ENCODE results near the gene LYZL1. TPM values are rescaled to one million over a fixed set of nuclear protein-coding genes. Genes with fewer than 3 reads are reported as not detected.
"Not testable (repeated sequence)": the region's sequence is repeated elsewhere in the genome, so short reads cannot be mapped to it uniquely, and the experiment has no call there.

The LYZL1 gene
- total RNA-seq, 4 donors from 2014 or later = not detected

DNA sequence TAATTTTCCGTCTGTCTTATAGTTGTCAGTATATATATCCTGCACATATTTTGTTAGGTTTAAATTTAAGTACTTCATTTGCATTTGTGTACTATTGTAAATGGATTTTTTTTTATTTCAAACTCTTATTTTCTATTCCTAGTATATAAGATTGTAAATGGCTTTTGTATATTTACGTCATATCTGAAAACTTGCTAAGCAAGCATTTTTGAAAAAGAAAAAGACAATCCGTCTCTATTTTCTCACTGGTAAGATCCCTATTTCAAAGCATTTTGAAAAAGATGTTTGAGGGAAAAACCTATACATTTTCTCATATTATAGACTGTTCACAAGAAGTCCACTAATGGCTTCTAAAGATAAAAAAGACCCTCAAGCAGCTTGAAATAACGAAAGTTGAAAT lies 1.2 kb upstream of the LYZL1 start:
- no peak for TF ChIP-seq CTCF (IDR thresholded peaks at IDR 0.05)
- DNase-seq (ENCODE audit: low spot score) = no peak
- ATAC-seq (ENCODE audit: low FRiP score) = no peak

DNA sequence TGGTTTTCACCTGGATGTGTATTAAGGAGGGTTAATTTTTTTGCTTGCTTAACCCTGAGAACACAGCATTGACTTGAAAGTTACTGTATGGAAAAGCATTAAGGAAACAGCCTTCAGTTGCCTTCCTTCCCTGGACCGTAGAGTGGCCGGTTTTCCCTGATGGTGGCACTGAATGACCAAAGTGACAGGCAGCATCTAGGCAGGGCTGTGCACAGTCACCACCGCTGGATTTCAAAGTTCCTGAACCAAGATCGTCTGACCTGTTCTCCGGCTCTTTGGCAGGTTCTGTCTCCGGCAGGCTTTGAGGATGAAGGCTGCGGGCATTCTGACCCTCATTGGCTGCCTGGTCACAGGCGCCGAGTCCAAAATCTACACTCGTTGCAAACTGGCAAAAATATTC lies 2.7 kb downstream of the LYZL1 start:
- not testable (repeated sequence) for ATAC-seq (ENCODE audit: low FRiP score)

GRCh38 chr10:29292406-29292805 lies 3.5 kb downstream of the LYZL1 start:
- DNase-seq (ENCODE audit: low spot score); ATAC-seq (ENCODE audit: low FRiP score): not testable (repeated sequence)

More for the DNA sequence above, 2.7 kb downstream of the LYZL1 start:
- DNase-seq (ENCODE audit: low spot score) = not testable (repeated sequence)

GRCh38 chr10:29295813-29296212 lies 6.9 kb downstream of the LYZL1 start:
- TF ChIP-seq CTCF (IDR thresholded peaks at IDR 0.05) = no peak
- ATAC-seq (ENCODE audit: low FRiP score) (no peak), DNase-seq (ENCODE audit: low spot score) (no peak)

DNA sequence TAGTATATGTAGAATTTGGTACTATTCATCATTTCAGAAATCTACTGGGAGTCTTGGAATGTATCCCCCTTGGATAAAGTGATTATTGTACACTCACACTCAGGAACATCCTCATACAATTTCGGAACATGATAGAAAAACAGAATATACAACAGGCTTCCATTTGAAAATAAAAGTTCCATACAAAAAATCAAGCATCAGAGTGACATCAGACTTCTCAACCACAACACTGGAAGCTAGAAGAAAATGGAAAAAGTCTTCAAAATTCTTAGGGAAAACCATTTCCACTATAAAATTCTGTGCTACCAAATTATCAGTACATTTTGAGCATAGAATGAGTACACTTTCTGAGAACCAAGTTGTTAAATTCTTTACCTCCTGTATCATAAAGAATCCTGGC lies 8.8 kb downstream of the LYZL1 start:
- no peak for TF ChIP-seq CTCF (IDR thresholded peaks at IDR 0.05)
- ATAC-seq (ENCODE audit: low FRiP score) (no peak), DNase-seq (ENCODE audit: low spot score) (no peak)

DNA sequence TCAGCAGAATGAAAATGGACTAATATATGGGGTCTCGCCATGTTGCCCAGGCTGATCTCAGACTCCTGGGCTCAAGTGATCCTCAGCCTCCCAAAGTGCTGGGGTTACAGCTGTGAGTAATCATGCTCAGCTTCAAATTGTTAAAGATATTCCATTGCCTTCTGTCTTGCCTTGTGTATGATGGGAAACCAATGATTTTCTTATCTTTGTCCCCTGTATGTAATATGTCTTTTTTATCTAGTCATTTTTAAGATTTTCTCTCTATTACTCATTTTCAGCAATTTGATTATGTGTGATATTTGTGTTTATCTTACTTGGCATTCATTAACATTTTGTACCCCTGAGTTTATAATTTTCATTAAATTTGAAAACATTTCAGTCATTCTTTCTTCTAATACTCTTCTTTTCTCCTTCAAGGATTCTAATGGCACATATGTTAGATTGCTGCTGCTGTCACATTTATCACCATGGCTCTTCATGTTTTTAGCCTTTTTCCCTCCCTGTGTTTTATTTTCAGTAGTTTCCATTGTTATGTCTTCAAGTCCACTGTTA lies 12.6 kb downstream of the LYZL1 start:
- DNase-seq (ENCODE audit: low spot score) (no peak), ATAC-seq (ENCODE audit: low FRiP score) (no peak)
- TF ChIP-seq CTCF (IDR thresholded peaks at IDR 0.05) = no peak

- ATAC-seq (ENCODE audit: low FRiP score) (no peak), DNase-seq (ENCODE audit: low spot score) (no peak)
- no peak for TF ChIP-seq CTCF (IDR thresholded peaks at IDR 0.05)
Observed at GRCh38 chr10:29302499-29302898, 13.6 kb downstream of the LYZL1 start.

DNA sequence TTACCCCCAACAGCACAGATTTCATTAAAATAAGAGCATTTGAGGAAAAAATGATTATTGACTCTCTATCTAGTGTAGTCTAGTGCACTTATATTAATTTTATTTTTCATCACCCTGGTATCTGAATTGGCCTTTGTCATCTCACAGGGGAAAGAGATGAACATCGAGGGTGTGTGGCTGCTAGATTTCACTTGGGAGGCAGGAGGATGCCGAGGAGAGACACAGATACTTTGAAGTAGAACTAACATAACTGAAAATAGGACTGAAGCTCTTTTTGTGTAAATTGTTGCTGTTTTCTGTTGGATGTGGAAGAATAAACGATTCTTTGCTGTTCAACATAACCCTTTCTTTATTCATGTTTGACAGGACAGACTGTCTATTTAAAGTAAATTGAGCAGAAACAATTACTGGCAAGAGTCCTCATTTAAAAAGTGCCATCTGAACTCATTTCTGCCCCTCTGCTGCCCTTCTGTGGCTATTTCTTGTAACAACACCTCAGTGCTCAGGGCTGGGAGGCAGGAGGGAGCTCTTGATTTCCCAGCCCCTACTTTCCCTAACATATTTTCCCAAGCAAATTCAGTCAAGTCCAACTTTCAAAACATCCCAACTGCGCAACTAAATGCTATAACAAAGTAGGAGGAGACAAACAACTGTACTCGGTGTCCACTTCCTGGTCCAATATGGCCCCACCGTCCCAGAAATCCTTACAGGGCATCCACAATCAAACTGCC lies 15.6 kb downstream of the LYZL1 start:
- ATAC-seq (ENCODE audit: low FRiP score) (no peak), DNase-seq (ENCODE audit: low spot score) (peak; percentile 34)
- TF ChIP-seq CTCF (IDR thresholded peaks at IDR 0.05) = peak in 2 of 3 donors; percentile 2 to 46
